Retinal pigment epithelial cell (primary cell): Measurements from ENCODE around the gene MGME1.

Source experiments
- DNase-seq: peaks from one replicate; pipeline ENCODE4 v3.0.0-alpha.2; 2010; ENCODE audit warnings: low read depth
- H3K4me3 ChIP-seq: 2 replicates; pipeline ENCODE4 v1.5.1; 2011; ENCODE audit warnings: mild to moderate bottlenecking, low read length, control low read depth, moderate library complexity
- CTCF ChIP-seq: conservative IDR thresholded peaks from 2 replicates; pipeline ENCODE4 v1.5.1; 2011; ENCODE audit warnings: low read depth, low read length, control low read depth, inconsistent platforms

MGME1 gene

GRCh38 chr20:18039063-18039462 is 70.2 kb downstream of the MGME1 start:
- no peak for DNase-seq
- H3K4me3 ChIP-seq: no peak overlapping the region
- TF ChIP-seq CTCF: no peak
